ENCODE measurements around the gene CDH22.

- TF ChIP-seq EZH2 (IDR thresholded peaks at IDR 0.05; ENCODE audit: borderline replicate concordance, low read length) (no peak), CTCF (conservative IDR thresholded peaks at IDR 0.05 in 1 of 2, IDR thresholded peaks at IDR 0.05 in 1 of 2; ENCODE audit: extremely low read depth in 1 of 2, insufficient read depth in 1 of 2, low read depth in 1 of 2, low read length in 2 of 2) (no peak)
Observed at GRCh38 chr20:46219920-46220319, 88.4 kb downstream of the CDH22 start.

All from mammary epithelial cell (primary cell).